Measurements from ENCODE around the gene IFTAP.
A peak's percentile ranks its signal among the peaks of the same experiment; 100 is the strongest.
"Not testable (repeated sequence)": the region's sequence is repeated elsewhere in the genome, so short reads cannot be mapped to it uniquely, and the experiment has no call there.

The IFTAP gene

GRCh38 chr11:36594316-36594989 lies at the start of gene IFTAP:
IFTAP (plus strand) TSS chr11:36594502; CDS start chr11:36610104, 15,602 bp downstream.
- peak; percentile 48 for DNase-seq
- Mint-ChIP-seq H3K36me3 (ENCODE audit: low read depth) (no peaks in the 10 kb centered on the region), H3K9me3 (peaks cover 4% of the 10 kb centered on the region), H3K4me3 (peak within 1 kb of the TSS; percentile 99), H3K27me3 (ENCODE audit: low read depth, poor library complexity) (peaks cover 39% of the 10 kb centered on the region), H3K27ac (peak within 1 kb of the TSS; percentile 96), H3K4me1 (peaks cover 23% of the 10 kb centered on the region)
- no peak for TF ChIP-seq CTCF (IDR thresholded peaks at IDR 0.05)

GRCh38 chr11:36550385-36551115 lies 43.8 kb upstream of the IFTAP start:
- H3K4me1 Mint-ChIP-seq: no peaks in the 10 kb centered on the region
- peaks cover 5% of the 10 kb centered on the region for H3K27me3 Mint-ChIP-seq (ENCODE audit: low read depth, poor library complexity)
- H3K4me3 Mint-ChIP-seq: no peak overlapping the region
- no peaks in the 10 kb centered on the region for H3K36me3 Mint-ChIP-seq (ENCODE audit: low read depth)
- H3K27ac Mint-ChIP-seq: no peak overlapping the region
- no peak for DNase-seq
- H3K9me3 Mint-ChIP-seq: peaks cover 21% of the 10 kb centered on the region
- no peak for TF ChIP-seq CTCF (IDR thresholded peaks at IDR 0.05)

GRCh38 chr11:36557390-36557789 lies 36.9 kb upstream of the IFTAP start:
- H3K27ac Mint-ChIP-seq; H3K27me3 Mint-ChIP-seq (ENCODE audit: low read depth, poor library complexity); H3K4me1 Mint-ChIP-seq; H3K36me3 Mint-ChIP-seq (ENCODE audit: low read depth); DNase-seq: not testable (repeated sequence)
- peak overlapping the region; percentile 32 for H3K4me3 Mint-ChIP-seq
- peaks cover 26% of the 10 kb centered on the region for H3K9me3 Mint-ChIP-seq

- Mint-ChIP-seq H3K4me1 (no peaks in the 10 kb centered on the region), H3K27ac (no peak overlapping the region), H3K4me3 (no peak overlapping the region), H3K36me3 (ENCODE audit: low read depth) (peaks cover 10% of the 10 kb centered on the region), H3K27me3 (ENCODE audit: low read depth, poor library complexity) (peaks cover 3% of the 10 kb centered on the region), H3K9me3 (peaks cover 26% of the 10 kb centered on the region)
- TF ChIP-seq CTCF (IDR thresholded peaks at IDR 0.05): no peak
- no peak for DNase-seq
These were observed 36.3 kb upstream of the IFTAP start for GRCh38 chr11:36557991-36558390.

GRCh38 chr11:36558571-36559413 lies 35.5 kb upstream of the IFTAP start:
- H3K9me3 Mint-ChIP-seq: peaks cover 26% of the 10 kb centered on the region
- H3K4me3 Mint-ChIP-seq: no peak overlapping the region
- DNase-seq: no peak
- peaks cover under 1% of the 10 kb centered on the region for H3K4me1 Mint-ChIP-seq
- TF ChIP-seq CTCF (IDR thresholded peaks at IDR 0.05): no peak
- no peak overlapping the region for H3K27ac Mint-ChIP-seq
- peaks cover 10% of the 10 kb centered on the region for H3K36me3 Mint-ChIP-seq (ENCODE audit: low read depth)
- H3K27me3 Mint-ChIP-seq (ENCODE audit: low read depth, poor library complexity): peaks cover 3% of the 10 kb centered on the region

Measured in nephron progenitor cell (in vitro differentiated cells).